Tibial nerve (tissue), 4 donors: Measurements from ENCODE around the gene SEMA5A. TPM values are rescaled to one million over a fixed set of nuclear protein-coding genes. Genes with fewer than 3 reads are reported as not detected.

Source experiments
- DNase-seq, 2 donors: peaks; one replicate each; pipeline ENCODE4 v3.0.0-alpha.2; 2019; ENCODE audit warnings: low spot score in 2 of 2
- H3K27ac ChIP-seq, 4 donors: fragments of 200-600 bp; sonication (generic) in 3 of 4; one replicate each; pipeline ENCODE4 v1.5.1; 2017 to 2019; ENCODE audit warnings: mild to moderate bottlenecking in 1 of 4
- H3K27me3 ChIP-seq, 2 donors: fragments of 200-600 bp; sonication (generic) in 1 of 2; one replicate each; pipeline versions ENCODE4 v1.5.1 to v1.6.0; 2017 to 2019
- H3K36me3 ChIP-seq, 3 donors: fragments of 200-600 bp; sonication (generic); one replicate each; pipeline ENCODE4 v1.5.1; 2018 to 2019
- H3K4me1 ChIP-seq, 4 donors: fragments of 200-600 bp; sonication (generic) in 3 of 4; one replicate each; pipeline ENCODE4 v1.5.1; 2017 to 2019
- H3K4me3 ChIP-seq, 4 donors: fragments of 200-600 bp; sonication (generic) in 3 of 4; one replicate each; pipeline ENCODE4 v1.5.1; 2017 to 2019; ENCODE audit warnings: mild to moderate bottlenecking in 1 of 4, moderate library complexity in 1 of 4
- H3K9me3 ChIP-seq, 4 donors: fragments of 200-600 bp; sonication (generic) in 3 of 4; one replicate each; pipeline ENCODE4 v1.5.1; 2017 to 2019
- CTCF ChIP-seq, 5 experiments: fragments of 200-600 bp in 3 of 5; fragments of 450-650 bp in 2 of 5; sonication (generic) in 3 of 5; IDR thresholded peaks; one replicate each; pipeline ENCODE4 v1.5.1; 2016 to 2019; ENCODE audit warnings: antibody characterized with exemption in 5 of 5, mild to moderate bottlenecking in 3 of 5, moderate library complexity in 2 of 5
- EP300 ChIP-seq, 2 donors: sonication (generic); formaldehyde crosslinking; IDR thresholded peaks; one replicate each; pipeline ENCODE4 v1.6.1; 2017; ENCODE audit warnings: antibody characterized with exemption in 2 of 2, mild to moderate bottlenecking in 1 of 2
- POLR2A ChIP-seq, 2 donors: fragments of 450-650 bp; IDR thresholded peaks; one replicate each; pipeline ENCODE4 v1.6.1; 2017; ENCODE audit warnings: antibody characterized with exemption in 2 of 2, mild to moderate bottlenecking in 2 of 2, moderate library complexity in 2 of 2
- WGBS, 2 donors: methylation state at CpG; one replicate each; pipeline ENCODE4 v1.1.5; 2018; 5-methylcytosine and 5-hydroxymethylcytosine counted together
- total RNA-seq, 4 donors: library from RNA; depleted of rRNA; stranded (reverse); fragments of >200 nt; gene quantifications; one replicate each; pipeline ENCODE4 v1.1.0, GENCODE V29; 2016

The SEMA5A gene
- total RNA-seq, 4 donors from 2014 or later: 36.3 to 58.4 (median 52.6) TPM

DNA sequence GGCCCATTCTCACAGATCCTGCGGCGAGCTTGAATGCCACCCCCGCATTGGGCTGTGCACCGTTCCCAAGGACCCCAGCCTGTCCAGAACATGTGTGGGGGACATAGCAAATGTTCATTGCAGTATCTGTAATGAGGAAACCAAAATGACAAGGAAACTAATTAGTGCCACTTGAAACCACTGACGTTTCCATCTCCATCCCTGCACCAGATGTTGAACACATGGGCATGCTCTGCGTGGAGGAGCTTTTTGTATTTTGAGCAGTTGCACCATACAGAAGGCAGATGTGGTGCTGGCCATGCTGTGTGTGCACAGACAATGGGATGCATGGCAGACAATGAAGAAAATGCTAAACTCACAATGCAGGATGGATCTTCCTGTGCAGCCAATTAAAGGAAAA, 437.7 kb downstream of the SEMA5A start:
- Histone ChIP-seq H3K4me3 (no peak overlapping the region), H3K36me3 (peaks cover 0 to 18% (median 0%) of the 10 kb centered on the region in 3 donors), H3K4me1 (no peaks in the 10 kb centered on the region), H3K9me3 (no peaks in the 10 kb centered on the region), H3K27me3 (no peaks in the 10 kb centered on the region), H3K27ac (no peak overlapping the region)
- no peak for DNase-seq
- TF ChIP-seq EP300 (IDR thresholded peaks at IDR 0.05): no peak
- no peak for TF ChIP-seq POLR2A (IDR thresholded peaks at IDR 0.05)
- no peak for TF ChIP-seq CTCF (IDR thresholded peaks at IDR 0.05)
- 78 to 79% methylated on average over 5 to 6 of the region's 6 CpGs for WGBS, 2 donors

DNA sequence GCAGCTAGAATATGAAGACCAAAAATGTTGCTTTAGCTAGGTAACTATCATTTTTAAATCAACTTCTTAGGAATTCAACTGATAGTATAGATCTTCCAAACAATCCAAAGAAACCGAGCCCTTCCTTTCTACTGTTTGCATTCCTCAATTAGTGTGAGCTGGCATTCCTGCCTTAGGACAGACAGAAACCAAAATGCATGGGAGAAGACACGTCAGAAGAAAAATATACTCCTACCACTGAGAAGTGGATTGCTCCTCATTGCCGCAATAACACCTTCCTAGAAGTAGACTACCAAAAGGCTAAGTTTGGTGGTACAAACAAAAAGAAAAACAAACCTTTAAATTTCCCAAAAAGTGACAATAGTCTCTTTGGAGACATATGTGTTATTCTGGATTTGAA, 440.0 kb downstream of the SEMA5A start:
- TF ChIP-seq POLR2A (IDR thresholded peaks at IDR 0.05): no peak
- no peak for TF ChIP-seq EP300 (IDR thresholded peaks at IDR 0.05)
- TF ChIP-seq CTCF (IDR thresholded peaks at IDR 0.05): no peak
- Histone ChIP-seq H3K27me3 (no peaks in the 10 kb centered on the region), H3K27ac (no peak overlapping the region), H3K36me3 (peaks cover 0 to 18% (median 0%) of the 10 kb centered on the region in 3 donors), H3K9me3 (no peaks in the 10 kb centered on the region), H3K4me3 (no peak overlapping the region), H3K4me1 (no peaks in the 10 kb centered on the region)
- DNase-seq: no peak
- WGBS, 2 donors: 91 to 93% methylated on average over 3 of the region's 3 CpGs

DNA sequence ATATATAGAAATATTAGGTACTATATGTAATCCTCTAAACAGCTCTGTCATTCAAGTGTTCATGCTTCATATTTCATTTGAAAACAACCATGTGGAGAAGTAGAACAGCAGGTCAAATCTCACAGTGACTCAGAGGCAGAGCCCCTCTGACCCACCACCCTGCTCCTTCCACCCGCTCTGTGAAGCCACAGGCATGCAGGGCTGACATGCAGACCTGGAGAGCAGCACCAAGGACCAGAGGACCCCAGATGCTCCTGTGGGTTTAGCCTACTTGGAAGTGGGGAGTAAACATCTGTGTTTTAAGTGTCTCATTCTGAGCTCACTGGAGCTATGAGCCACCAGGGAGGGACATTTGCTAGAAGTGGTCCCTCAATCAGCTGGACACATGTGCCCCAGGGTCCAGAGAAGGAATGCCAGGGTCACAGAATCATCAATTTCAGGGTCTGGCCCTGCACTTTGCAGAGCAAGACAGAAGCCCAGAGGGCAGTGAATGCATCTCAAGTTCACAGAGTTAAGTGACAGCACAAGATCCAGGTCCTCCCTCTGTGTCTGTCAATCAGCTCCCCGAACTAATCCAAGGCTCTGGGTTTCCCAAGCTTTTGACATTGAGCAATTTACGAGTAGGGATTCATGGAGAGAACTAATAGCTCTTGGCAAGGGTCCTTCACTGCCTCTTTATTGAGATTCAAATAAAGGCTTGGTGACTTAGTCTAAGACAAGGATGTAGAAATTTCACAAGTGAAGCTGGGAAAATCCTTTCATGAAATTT, 441.1 kb downstream of the SEMA5A start:
- no peaks in the 10 kb centered on the region for H3K4me1 ChIP-seq
- TF ChIP-seq EP300 (IDR thresholded peaks at IDR 0.05): no peak
- no peak for TF ChIP-seq CTCF (IDR thresholded peaks at IDR 0.05)
- TF ChIP-seq POLR2A (IDR thresholded peaks at IDR 0.05): no peak
- no peak overlapping the region for H3K27ac ChIP-seq
- no peaks in the 10 kb centered on the region for H3K27me3 ChIP-seq
- WGBS, 2 donors: 64 to 73% methylated on average over 3 of the region's 3 CpGs
- no peaks in the 10 kb centered on the region for H3K9me3 ChIP-seq
- peaks cover 0 to 18% (median 0%) of the 10 kb centered on the region in 3 donors for H3K36me3 ChIP-seq
- H3K4me3 ChIP-seq: no peak overlapping the region
- DNase-seq: no peak

DNA sequence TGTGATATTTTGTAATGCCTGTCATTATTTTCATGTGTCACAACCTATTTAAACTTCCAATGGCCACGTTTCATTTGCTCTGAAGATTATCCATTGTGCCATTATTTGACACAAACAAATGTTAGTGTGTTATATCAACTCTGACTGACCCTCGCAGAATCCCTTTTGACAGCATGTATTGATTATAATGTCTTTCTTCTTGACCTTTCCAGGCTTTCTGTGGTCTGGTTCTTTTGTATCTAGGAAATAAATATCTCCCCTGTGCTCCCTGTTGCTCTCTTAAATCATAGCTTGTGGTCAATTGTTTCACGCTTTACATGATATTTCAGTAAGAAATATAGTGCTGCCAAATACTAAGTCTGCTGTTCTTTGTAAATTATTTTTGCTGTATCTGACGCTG, 442.6 kb downstream of the SEMA5A start:
- 55 to 68% methylated on average over 4 of the region's 4 CpGs for WGBS, 2 donors
- H3K9me3 ChIP-seq: no peaks in the 10 kb centered on the region
- DNase-seq: no peak
- H3K36me3 ChIP-seq: peaks cover 0 to 16% (median 0%) of the 10 kb centered on the region in 3 donors
- no peaks in the 10 kb centered on the region for H3K27me3 ChIP-seq
- H3K4me1 ChIP-seq: no peaks in the 10 kb centered on the region
- no peak overlapping the region for H3K27ac ChIP-seq
- no peak for TF ChIP-seq EP300 (IDR thresholded peaks at IDR 0.05)
- no peak for TF ChIP-seq CTCF (IDR thresholded peaks at IDR 0.05)
- no peak for TF ChIP-seq POLR2A (IDR thresholded peaks at IDR 0.05)
- no peak overlapping the region for H3K4me3 ChIP-seq

GRCh38 chr5:9099689-9100088, 446.2 kb downstream of the SEMA5A start:
- Histone ChIP-seq H3K4me3 (no peak overlapping the region), H3K36me3 (no peaks in the 10 kb centered on the region), H3K9me3 (no peaks in the 10 kb centered on the region), H3K27me3 (no peaks in the 10 kb centered on the region), H3K27ac (no peak overlapping the region), H3K4me1 (no peaks in the 10 kb centered on the region)
- WGBS, 2 donors: 66 to 79% methylated on average over 2 of the region's 2 CpGs
- no peak for DNase-seq
- TF ChIP-seq POLR2A (IDR thresholded peaks at IDR 0.05) (no peak), CTCF (IDR thresholded peaks at IDR 0.05) (no peak), EP300 (IDR thresholded peaks at IDR 0.05) (no peak)
